GM18502 (cell line): ENCODE data around the gene ALOX5AP.

ENCODE experiments used
- ATAC-seq: cut with Tn5 transposase; IDR thresholded peaks from one replicate; pipeline ENCODE4 v1.9.1; 2021; ENCODE audit warnings: mild to moderate bottlenecking; ENCODE audit not compliant: unreplicated experiment, poor library complexity

The ALOX5AP gene

DNA sequence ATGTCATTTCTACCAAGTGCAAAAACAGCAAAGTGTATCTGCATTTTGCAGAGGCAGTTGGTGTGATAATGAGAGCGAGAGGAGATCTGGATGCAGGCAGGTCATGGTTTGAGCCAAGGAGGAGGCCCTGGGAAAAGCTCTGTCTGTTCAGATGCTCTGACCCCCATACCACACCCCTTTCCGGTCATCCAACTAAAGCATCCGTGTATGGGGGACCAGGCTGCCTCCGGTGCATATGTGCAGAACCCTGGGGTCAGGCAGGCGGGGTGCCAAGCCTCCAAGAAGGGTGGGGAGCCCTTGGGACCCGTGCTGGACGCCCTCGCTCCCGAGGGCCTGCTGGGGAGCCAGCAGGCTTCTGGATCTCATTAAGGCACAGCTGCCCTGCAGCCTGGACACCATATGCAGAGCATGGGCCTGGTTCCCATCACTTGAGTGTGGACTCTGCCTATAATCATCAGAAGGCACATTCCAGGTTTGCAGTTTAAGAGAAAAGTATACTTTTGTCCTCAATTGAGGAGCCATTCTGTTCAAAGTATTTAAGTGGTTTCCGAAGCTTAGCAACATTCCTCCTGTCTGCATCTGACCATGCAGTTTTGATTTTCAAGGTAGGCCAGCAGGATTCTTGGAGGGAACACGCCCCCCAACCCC lies 56.1 kb downstream of the ALOX5AP start:
- no peak for ATAC-seq

DNA sequence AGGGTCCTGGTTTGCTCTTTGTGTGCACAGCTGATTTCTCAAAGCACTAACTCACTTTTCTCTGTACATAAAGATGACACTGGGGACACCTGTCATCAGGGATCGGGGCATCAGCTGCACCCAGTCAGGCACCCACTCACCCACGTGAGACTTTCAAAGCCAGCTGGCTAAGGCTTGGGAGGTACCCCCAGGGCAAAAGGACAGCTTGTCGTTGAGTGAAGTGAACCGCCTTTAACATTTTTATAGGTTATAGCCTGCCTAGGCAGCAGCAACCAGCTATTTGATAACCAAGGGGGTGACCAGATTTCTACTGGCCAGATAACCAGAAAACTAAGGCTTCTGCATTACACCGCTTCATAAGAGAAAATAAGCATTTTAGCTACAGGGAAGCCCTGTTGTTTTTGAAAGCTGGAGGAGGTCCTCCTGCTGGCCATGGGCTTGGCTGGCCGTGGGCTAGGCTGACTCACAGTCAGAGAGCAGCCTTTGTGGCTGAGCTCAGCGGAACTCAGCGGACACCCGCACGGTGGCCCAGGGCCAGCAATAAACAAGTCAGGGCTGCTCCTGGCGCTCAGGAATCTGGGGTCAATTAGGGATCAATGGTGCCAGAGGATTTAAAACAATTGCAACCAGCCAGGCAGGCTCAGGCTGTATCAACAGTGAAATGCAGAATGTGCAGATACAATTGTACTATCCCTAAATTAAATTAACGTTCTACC lies 57.1 kb downstream of the ALOX5AP start:
- no peak for ATAC-seq

DNA sequence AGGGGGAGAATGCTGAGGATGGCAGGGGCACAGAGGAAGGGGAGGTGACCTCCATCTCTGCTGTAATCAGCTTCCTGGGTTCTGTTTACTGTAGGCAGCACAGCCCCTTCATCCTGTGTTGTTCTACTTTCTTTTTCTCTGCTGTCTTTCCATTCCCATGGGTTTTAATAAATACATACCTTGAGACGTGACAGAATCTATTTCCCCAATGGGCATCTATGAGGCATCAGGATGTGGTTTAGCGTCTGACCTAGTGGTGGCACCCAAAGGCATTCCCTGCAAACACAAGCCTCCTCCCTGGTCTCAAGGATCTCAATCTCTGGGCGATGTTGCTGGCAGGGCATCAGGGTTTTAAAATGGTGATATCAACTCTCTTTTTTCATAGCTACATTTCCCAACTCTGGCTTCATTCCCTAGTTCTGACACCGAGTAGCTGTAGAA lies 60.8 kb downstream of the ALOX5AP start:
- no peak for ATAC-seq

GRCh38 chr13:30796631-30797601 lies 61.6 kb downstream of the ALOX5AP start:
- no peak for ATAC-seq

DNA sequence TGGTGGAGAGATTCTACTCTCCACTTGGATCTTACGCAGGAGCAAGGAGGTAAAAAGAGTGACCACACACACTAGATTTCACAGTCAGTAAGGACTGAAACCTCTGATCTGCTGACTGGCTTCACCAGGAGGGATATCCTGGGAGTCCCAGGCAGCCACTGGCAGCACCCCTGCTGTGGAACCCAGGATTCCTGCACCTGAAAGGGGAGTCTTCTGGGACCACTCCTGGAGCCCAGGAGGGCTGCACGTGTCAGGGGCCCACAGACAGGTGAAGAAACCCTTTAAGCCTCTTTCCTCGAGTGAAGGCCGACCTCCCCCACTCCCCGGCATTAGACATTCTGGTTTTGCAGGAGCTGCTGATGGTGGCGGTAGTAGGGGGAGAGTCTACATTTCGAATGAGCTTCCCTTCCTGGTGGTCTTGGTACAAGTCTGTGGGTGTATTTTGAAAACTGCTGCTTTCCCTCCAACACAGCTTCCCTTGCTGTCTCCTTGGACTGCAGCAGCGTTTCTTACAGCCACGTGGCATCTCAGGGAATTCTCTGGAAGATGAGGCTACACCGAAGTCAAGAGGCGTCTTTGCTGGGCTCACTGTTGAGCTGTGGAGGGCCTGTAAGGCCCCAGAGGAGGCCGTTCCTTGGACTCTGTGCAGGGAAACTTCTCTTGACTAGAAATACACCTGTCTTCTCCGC lies 62.6 kb downstream of the ALOX5AP start:
- ATAC-seq: no peak

DNA sequence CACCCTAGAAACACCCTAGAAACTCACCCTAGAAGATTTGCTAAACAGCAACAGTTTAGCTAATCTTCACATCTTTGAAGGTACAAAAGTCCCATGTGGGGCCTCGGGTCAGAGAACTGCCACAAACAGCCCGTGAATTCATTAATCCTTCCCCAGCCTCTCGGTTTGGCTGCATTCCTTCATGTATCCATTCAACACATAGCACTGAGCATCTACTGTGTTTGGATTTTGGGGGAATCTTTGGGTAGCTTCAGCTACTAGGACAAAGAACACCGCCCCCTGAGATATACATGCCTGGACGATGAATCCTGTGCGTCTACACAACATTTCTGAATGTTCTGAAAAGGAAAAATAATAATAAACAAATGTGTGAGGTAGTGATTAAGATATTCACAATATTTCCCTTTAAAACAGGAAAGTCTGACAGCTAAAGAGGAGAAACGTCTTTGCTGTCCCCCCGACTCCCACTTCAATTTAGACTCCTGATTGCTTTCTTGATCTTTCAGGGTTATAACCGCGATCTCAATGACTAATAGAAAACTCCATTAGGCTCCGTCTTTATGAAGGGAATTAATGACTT lies 63.5 kb downstream of the ALOX5AP start:
- no peak for ATAC-seq

GRCh38 chr13:30799356-30799824 lies 64.0 kb downstream of the ALOX5AP start:
- no peak for ATAC-seq

DNA sequence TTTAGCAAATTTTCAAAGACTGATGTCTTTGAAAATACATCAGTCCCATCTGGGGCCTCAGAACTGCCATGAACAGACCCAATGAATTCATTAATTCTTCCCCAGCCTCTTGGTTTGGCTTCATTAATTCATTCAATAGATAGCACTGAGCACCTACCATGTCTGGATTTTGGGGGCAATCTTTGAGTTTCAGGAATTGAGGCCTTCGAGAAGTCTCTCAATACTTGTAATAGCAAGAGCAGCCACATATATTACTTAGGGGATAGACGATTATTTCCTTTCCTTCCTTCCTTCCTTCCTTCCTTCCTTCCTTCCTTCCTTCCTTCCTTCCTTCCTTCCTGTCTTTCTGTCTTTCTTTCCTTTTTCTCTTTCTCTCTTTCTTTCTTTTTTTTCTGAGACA lies 64.8 kb downstream of the ALOX5AP start:
- ATAC-seq: no peak

DNA sequence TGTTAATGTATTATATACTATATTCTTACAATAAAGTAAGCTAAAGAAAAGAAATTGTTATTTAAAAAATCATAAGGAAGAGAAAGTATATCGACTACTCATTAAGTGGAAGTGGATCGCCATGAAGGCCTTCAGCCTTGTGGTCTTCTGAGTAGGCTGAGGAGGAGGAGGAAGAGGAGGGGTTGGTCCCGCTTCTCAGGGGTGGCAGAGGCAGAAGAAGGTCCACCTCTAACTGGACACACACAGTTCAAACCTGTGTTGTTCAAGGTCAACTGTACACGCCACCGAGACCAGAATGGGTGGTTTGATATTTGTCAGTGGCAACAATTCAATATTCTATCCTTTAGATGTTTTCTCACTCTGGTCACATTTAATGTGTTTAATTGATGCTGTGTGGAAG lies 67.2 kb downstream of the ALOX5AP start:
- peak; percentile 20 for ATAC-seq

- peak; percentile 93 for ATAC-seq
Measured at GRCh38 chr13:30802953-30803478, 67.7 kb downstream of the ALOX5AP start.

DNA sequence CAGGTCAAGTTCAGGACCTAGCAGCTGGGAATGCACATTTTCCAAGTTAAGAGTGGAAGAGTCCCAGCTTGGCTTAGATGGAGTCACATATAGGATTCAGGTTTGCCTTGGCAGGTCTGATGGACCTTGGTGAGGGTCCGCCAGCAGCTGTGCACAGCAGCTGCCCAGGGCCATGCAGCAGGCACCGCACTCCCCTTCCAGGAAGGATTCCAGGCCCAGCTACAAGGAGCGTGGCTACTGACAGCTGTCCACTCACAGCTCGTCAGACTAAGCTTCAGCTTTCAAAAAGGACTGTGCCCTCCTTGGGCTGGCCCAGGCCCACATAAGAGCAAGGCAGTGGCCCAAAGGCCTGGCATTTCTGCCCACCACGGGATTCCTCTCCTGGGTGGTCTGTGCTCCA lies 68.4 kb downstream of the ALOX5AP start:
- ATAC-seq: no peak

- ATAC-seq: no peak
Measured at GRCh38 chr13:30804474-30804873, 69.1 kb downstream of the ALOX5AP start.

GRCh38 chr13:30805132-30805537 lies 69.8 kb downstream of the ALOX5AP start:
- no peak for ATAC-seq

DNA sequence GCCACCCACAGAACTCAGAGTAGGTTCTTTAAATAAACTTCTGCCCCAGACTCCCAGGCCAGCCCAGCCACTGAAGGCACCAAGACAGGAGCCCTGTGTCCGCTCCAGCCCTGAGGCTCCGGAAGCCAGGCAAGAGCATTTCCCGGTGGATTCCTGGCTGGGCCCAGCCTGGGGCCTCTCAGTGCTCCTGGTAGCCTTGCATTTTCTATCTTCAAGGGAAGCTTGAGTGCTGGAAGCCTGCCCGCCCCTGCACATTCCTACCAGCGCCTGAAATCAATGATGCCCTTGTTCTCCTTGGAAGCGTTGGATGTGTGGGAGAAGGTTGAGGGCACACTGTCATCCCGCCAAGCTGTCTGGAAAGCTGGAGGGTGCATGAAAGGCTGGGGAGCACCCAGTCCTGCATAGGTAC lies 70.3 kb downstream of the ALOX5AP start:
- ATAC-seq: no peak

DNA sequence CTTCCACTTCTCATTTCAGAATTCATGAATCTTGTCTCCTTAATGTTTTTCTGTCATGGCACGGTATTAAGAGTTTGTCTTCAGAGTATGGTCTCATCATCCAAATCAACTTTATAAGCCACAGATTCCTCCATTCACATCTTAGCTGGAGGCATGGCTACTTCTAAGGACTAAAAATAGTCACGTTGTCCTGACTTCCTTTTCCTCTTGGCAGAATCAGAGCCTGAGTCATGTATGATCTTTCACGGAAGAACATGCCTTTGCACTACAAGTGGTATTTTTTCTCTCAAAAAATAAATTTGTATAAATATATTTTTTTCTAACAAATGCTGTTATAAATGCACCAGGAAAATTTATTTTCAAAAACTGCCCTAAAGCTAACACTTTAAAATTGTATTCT lies 71.4 kb downstream of the ALOX5AP start:
- no peak for ATAC-seq

DNA sequence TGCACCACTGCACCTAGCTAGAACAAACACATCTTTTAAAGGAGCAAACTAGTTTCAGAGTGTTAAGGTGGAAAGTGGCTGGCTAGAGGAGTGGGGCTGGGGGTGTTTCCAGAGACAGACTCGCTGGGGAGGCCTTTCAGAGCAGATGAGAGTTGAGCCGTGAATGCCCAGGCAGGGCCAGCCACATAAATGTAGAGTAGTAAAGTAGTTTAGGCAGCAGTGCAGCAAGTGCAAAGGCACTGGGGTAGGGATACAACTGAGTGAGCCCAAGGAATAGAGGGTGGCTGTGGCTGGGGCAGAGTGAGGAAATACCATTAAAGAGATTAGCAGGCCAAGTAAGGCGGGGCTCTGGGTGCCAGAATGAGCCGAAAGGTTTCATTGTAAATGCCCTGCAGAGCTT lies 72.0 kb downstream of the ALOX5AP start:
- ATAC-seq: no peak

DNA sequence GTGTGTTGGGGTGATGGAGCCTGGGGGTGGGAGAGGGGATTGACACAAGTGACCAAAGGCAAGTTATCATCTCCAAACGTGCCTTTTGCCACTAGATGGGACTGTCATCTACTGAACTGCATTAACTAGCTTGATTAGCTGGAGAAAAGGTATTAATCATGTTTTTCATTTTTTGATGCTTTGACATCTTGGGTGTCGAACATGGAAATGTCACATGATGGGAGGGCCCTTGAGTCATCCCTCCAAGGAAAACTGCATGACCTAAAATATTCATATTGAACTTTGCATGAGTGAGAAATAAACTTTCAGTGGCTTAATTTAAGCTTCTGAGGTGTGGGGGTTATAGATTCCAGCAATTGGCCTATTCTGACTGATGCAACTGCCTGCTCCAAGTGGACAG lies 73.3 kb downstream of the ALOX5AP start:
- ATAC-seq: no peak

- no peak for ATAC-seq
Measured at GRCh38 chr13:30809787-30810186, 74.4 kb downstream of the ALOX5AP start.

DNA sequence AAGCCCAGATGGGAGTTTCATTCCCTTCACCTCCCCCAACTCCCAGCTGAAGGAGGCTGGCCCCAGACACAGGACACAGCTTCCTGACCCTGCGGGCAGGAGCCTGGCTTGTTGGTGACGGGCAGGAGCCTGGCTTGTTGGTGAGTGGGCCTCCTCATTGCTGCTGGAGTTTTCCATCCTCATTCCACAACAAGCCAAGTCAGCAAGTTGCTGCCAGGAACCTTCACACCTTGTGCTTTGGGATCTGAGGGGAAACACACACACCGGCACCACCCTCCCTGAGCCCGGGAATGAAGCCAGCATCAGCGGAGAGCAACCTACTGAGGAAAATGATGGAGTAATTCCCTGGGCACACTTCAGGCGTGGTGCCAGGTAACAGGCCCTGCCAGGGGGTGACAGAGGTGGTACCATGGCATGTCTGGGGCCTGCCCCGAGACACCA lies 74.9 kb downstream of the ALOX5AP start:
- ATAC-seq: no peak

DNA sequence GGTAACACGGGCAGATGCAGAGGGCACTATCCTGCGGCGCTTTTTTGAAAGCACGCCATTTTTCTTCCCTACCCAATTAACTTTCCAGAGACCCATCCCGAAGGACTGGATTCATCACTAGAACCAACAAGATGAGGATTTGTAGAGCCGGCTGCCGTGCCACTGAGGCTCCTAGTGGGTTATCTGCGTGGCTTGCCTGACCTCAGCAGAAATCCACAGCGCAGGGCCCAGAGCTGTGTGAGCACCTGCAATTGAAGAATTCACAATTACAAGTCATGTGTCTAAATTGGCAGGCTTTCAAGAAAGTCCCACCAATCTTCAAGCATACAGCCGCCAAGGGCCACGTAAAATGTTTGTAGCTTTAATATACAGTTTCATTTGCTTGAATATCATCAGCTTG lies 75.5 kb downstream of the ALOX5AP start:
- ATAC-seq: no peak
